IMR-90 (cell line): ENCODE results near the gene PPP3CA. TPM values are rescaled to one million over a fixed set of nuclear protein-coding genes. Genes with fewer than 3 reads are reported as not detected.
A peak's percentile ranks its signal among the peaks of the same experiment; 100 is the strongest.

ENCODE experiments used
- ATAC-seq: fragments of 200-7000 bp; cut with Tn5 transposase; 2 replicates; pipeline ENCODE4 v1.9.1; 2020; ENCODE audit warnings: low read depth, mild to moderate bottlenecking, moderate library complexity
- BruUV-seq: library from RNA; stranded (reverse); fragments of 400-500 nt; replicated peaks from 2 replicates; lab custom pipeline; 2021; lab: Mats Ljungman, UMichigan
- CTCF ChIA-PET: fragments of 300-600 bp; formaldehyde crosslinking; extraction: SDS; loops from one replicate; lab custom pipeline; 2021; ENCODE audit warnings: antibody characterized with exemption; lab: Yijun Ruan, JAX
- POLR2A ChIA-PET: fragments of 300-600 bp; sonication (Branson Sonifier 250); formaldehyde crosslinking; loops from one replicate; lab custom pipeline; 2022; ENCODE audit warnings: antibody characterized with exemption; ENCODE audit not compliant: unreplicated experiment; lab: Charles Lee
- DNase-seq: peaks from one replicate; pipeline ENCODE4 v3.0.0; 2013
- H2AFZ ChIP-seq: replicated peaks from 2 replicates; pipeline ENCODE3; 2013; ENCODE audit warnings: low read length, mild to moderate bottlenecking; ENCODE audit not compliant: poor library complexity
- H2AK5ac ChIP-seq: 2 replicates; pipeline ENCODE4 v1.6.1; 2013; ENCODE audit warnings: low read depth, low read length, inconsistent platforms
- H2AK9ac ChIP-seq: replicated peaks from 2 replicates; pipeline ENCODE3; 2013; ENCODE audit warnings: mild to moderate bottlenecking, low read depth, low read length, moderate library complexity; ENCODE audit not compliant: poor library complexity
- H2BK120ac ChIP-seq: 2 replicates; pipeline ENCODE4 v1.6.1; 2013; ENCODE audit warnings: low read depth, low read length, inconsistent platforms
- H2BK15ac ChIP-seq: 3 replicates; pipeline ENCODE4 v1.6.1; 2013; ENCODE audit warnings: low read depth, low read length, inconsistent platforms
- H2BK20ac ChIP-seq: 2 replicates; pipeline ENCODE4 v1.6.1; 2013; ENCODE audit warnings: low read depth, mild to moderate bottlenecking, inconsistent platforms, low read length, moderate library complexity
- H2BK5ac ChIP-seq: 2 replicates; pipeline ENCODE4 v1.6.1; 2013; ENCODE audit warnings: mild to moderate bottlenecking, low read depth, low read length, inconsistent platforms; ENCODE audit not compliant: poor library complexity, severe bottlenecking
- H3K14ac ChIP-seq: replicated peaks from 2 replicates; pipeline ENCODE4 v1.6.1; 2013; ENCODE audit warnings: low read depth, low read length, inconsistent platforms
- H3K18ac ChIP-seq: 2 replicates; pipeline ENCODE4 v1.6.1; 2013; ENCODE audit warnings: low read depth, low read length, control low read depth
- H3K23ac ChIP-seq: 2 replicates; pipeline ENCODE4 v1.6.1; 2013; ENCODE audit warnings: low read depth, low read length, inconsistent platforms
- H3K27ac ChIP-seq: 2 replicates; pipeline ENCODE4 v1.5.1; 2013; ENCODE audit warnings: mild to moderate bottlenecking, control low read depth, low read length; ENCODE audit not compliant: insufficient read depth
- H3K27me3 ChIP-seq: 2 replicates; pipeline ENCODE4 v1.6.1; 2013; ENCODE audit warnings: low read length; ENCODE audit not compliant: control insufficient read depth, insufficient read depth
- H3K36me3 ChIP-seq: 2 replicates; pipeline ENCODE4 v1.6.1; 2013; ENCODE audit warnings: low read length, mixed read lengths; ENCODE audit not compliant: control insufficient read depth, insufficient read depth
- H3K4ac ChIP-seq: 2 replicates; pipeline ENCODE4 v1.6.1; 2013; ENCODE audit warnings: low read depth, low read length, inconsistent platforms
- H3K4me1 ChIP-seq: 2 replicates; pipeline ENCODE4 v1.6.1; 2013; ENCODE audit warnings: low read length, mixed read lengths; ENCODE audit not compliant: control insufficient read depth, insufficient read depth
- H3K4me2 ChIP-seq: 2 replicates; pipeline ENCODE4 v1.6.1; 2013; ENCODE audit warnings: low read depth, mild to moderate bottlenecking, control low read depth, low read length, moderate library complexity
- H3K4me3 ChIP-seq: 2 replicates; pipeline ENCODE4 v1.5.1; 2013; ENCODE audit warnings: low read depth, mild to moderate bottlenecking, control low read depth, low read length, moderate library complexity; ENCODE audit not compliant: insufficient read depth
- H3K56ac ChIP-seq: 2 replicates; pipeline ENCODE4 v1.6.1; 2013; ENCODE audit warnings: low read length, inconsistent platforms; ENCODE audit not compliant: insufficient read depth; ENCODE audit errors: extremely low read depth
- H3K79me1 ChIP-seq, 2 experiments: 2 replicates each; pipeline ENCODE4 v1.6.1; 2013; ENCODE audit warnings: low read length in 2 of 2, inconsistent platforms in 1 of 2, low read depth in 1 of 2
- H3K9ac ChIP-seq: 2 replicates; pipeline ENCODE4 v1.6.1; 2013; ENCODE audit warnings: low read depth, low read length, control low read depth
- H3K9me1 ChIP-seq: 2 replicates; pipeline ENCODE4 v1.6.1; 2013; ENCODE audit warnings: low read length, inconsistent platforms; ENCODE audit not compliant: insufficient read depth
- H3K9me3 ChIP-seq: 2 replicates; pipeline ENCODE4 v1.6.1; 2013; ENCODE audit warnings: low read length; ENCODE audit not compliant: control insufficient read depth, insufficient read depth
- H4K20me1 ChIP-seq: 2 replicates; pipeline ENCODE4 v1.6.1; 2013; ENCODE audit warnings: low read length, inconsistent platforms; ENCODE audit not compliant: insufficient read depth
- H4K5ac ChIP-seq: 2 replicates; pipeline ENCODE4 v1.6.1; 2013; ENCODE audit warnings: mild to moderate bottlenecking, low read depth, low read length, control low read depth
- H4K8ac ChIP-seq, 2 experiments: 2 replicates each; pipeline ENCODE4 v1.6.1; 2013; ENCODE audit warnings: low read depth in 2 of 2, low read length in 2 of 2, control low read depth in 1 of 2, inconsistent platforms in 1 of 2
- H4K91ac ChIP-seq: 2 replicates; pipeline ENCODE4 v1.6.1; 2013; ENCODE audit warnings: low read depth, low read length, inconsistent platforms; ENCODE audit not compliant: insufficient read depth
- BHLHE40 ChIP-seq: fragments of 150-350 bp; IDR thresholded peaks from 2 replicates; pipeline ENCODE4 v1.6.1; 2016; ENCODE audit warnings: mild to moderate bottlenecking, low read depth, low read length
- CEBPB ChIP-seq: IDR thresholded peaks from 2 replicates; pipeline ENCODE4 v1.6.1; 2012; ENCODE audit warnings: low read depth, low read length, improper control_type of control experiment
- CHD1 ChIP-seq: IDR thresholded peaks from 2 replicates; pipeline ENCODE4 v1.6.1; 2012; ENCODE audit warnings: low read depth, low read length, improper control_type of control experiment
- FOS ChIP-seq: fragments of 150-350 bp; IDR thresholded peaks from 2 replicates; pipeline ENCODE4 v1.6.1; 2016; ENCODE audit warnings: low read depth, low read length
- MAFK ChIP-seq: IDR thresholded peaks from 2 replicates; pipeline ENCODE4 v1.6.1; 2012; ENCODE audit warnings: low read depth, low read length, improper control_type of control experiment
- MAZ ChIP-seq: IDR thresholded peaks from 2 replicates; pipeline ENCODE4 v1.6.1; 2012; ENCODE audit warnings: low read depth, mild to moderate bottlenecking, low read length, improper control_type of control experiment, moderate library complexity, borderline replicate concordance
- MXI1 ChIP-seq: IDR thresholded peaks from 2 replicates; pipeline ENCODE4 v1.6.1; 2012; ENCODE audit warnings: low read depth, mild to moderate bottlenecking, low read length, moderate library complexity, borderline replicate concordance
- NFE2L2 ChIP-seq: fragments of 150-350 bp; IDR thresholded peaks from 2 replicates; pipeline ENCODE4 v1.6.1; 2016; ENCODE audit warnings: low read depth, mild to moderate bottlenecking, low read length
- POLR2A ChIP-seq: IDR thresholded peaks from 2 replicates; pipeline ENCODE4 v1.6.1; 2012; ENCODE audit warnings: mild to moderate bottlenecking, low read depth, low read length
- RAD21 ChIP-seq: IDR thresholded peaks from 2 replicates; pipeline ENCODE4 v1.6.1; 2012; ENCODE audit warnings: low read length, improper control_type of control experiment
- RCOR1 ChIP-seq: IDR thresholded peaks from 2 replicates; pipeline ENCODE4 v1.6.1; 2012; ENCODE audit warnings: mild to moderate bottlenecking, low read length, improper control_type of control experiment; ENCODE audit not compliant: insufficient replicate concordance
- RFX5 ChIP-seq: IDR thresholded peaks from 2 replicates; pipeline ENCODE4 v1.8.0; 2012; ENCODE audit warnings: low read depth, mild to moderate bottlenecking, low read length, moderate library complexity
- SMC3 ChIP-seq: fragments of 150-350 bp; IDR thresholded peaks from 2 replicates; pipeline ENCODE4 v1.6.1; 2016; ENCODE audit warnings: low read depth, mild to moderate bottlenecking, antibody characterized with exemption, low read length, moderate library complexity
- WGBS, 2 experiments: methylation state at CpG; one replicate each; pipeline versions ENCODE4 v1.1.5 to v1.1.7; 2013; ENCODE audit warnings: missing lambda C conversion rate in 2 of 2; ENCODE audit not compliant: insufficient read length in 1 of 2; ENCODE audit errors: extremely low coverage in 2 of 2; 5-methylcytosine and 5-hydroxymethylcytosine counted together
- dilution Hi-C: fragments of 300-500 bp; cut with HindIII; formaldehyde crosslinking; loops from one replicate; pipeline ENCODE4 v1.14.3; 2018; ENCODE audit warnings: low sequenced_read_pairs; ENCODE audit not compliant: unreplicated experiment
- in situ Hi-C: fragments of 300-500 bp; cut with MboI; formaldehyde crosslinking; loops from 3 replicates; pipeline ENCODE4 v1.14.3; 2019; ENCODE audit warnings: low sequenced_read_pairs, inconsistent platforms, mixed read lengths
- intact Hi-C: fragments of 100-400 bp; cut with micrococcal nuclease; formaldehyde crosslinking; loops from 2 replicates; pipeline ENCODE4 v1.10.0; 2022
- polyA plus RNA-seq, 3 experiments: library from polyadenylated mRNA; depleted of rRNA; stranded (reverse); fragments of >200 nt; gene quantifications; 2 replicates each; pipeline ENCODE4 v1.2.3, GENCODE V29; 2012; ENCODE audit warnings: low replicate concordance in 1 of 3
- total RNA-seq: library from RNA; depleted of rRNA; stranded (reverse); fragments of >200 nt; gene quantifications from 2 replicates; pipeline ENCODE4 v1.2.3, GENCODE V29; 2012
- TF ChIP-seq, protein P1 (sequence below): conservative IDR thresholded peaks from 2 replicates; pipeline ENCODE4 v1.5.1; 2012; ENCODE audit warnings: mild to moderate bottlenecking, low read depth, low read length, improper control_type of control experiment
- TF ChIP-seq, protein P2 (sequence below): fragments of 150-350 bp; IDR thresholded peaks from 2 replicates; pipeline ENCODE4 v1.6.1; 2016; ENCODE audit warnings: low read depth, mild to moderate bottlenecking, low read length, moderate library complexity, borderline replicate concordance
- TF ChIP-seq, protein P3 (sequence below): fragments of 150-350 bp; IDR thresholded peaks from 2 replicates; pipeline ENCODE4 v1.6.1; 2017; ENCODE audit warnings: mild to moderate bottlenecking, antibody characterized with exemption, low read length, low read depth

PPP3CA gene
- total and polyA plus RNA-seq, 2 of the 4 experiments (the other 2 are of a cell fraction), result 14.5 to 48.6 TPM

DNA sequence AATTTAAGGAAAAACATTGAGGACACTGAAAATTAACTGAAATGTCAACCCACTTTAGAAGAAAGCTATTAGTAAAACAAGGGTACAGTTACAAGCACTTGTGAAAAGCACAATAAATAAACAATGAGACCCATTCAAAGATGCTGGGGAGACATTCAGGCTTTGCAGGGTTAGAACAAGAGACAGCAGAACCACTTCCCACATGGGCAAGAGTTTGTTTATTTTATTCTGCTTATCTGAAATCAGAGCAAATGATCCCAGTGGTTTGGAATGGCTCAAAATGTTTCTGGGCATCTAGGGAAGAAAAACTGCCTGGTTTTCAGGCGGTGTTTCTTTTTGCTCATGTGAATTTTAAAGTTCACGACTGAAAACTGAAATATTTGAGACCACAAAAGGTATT is 42.4 kb downstream of the PPP3CA start:
- no peak overlapping the region for H3K4ac ChIP-seq
- H3K14ac ChIP-seq, result no peak overlapping the region
- H3K18ac ChIP-seq, result no peak overlapping the region
- no peak overlapping the region for H3K9ac ChIP-seq
- peaks cover 7% of the 10 kb centered on the region for H3K4me1 ChIP-seq
- CTCF ChIA-PET, result no interaction called here
- H2AK5ac ChIP-seq, result no peak overlapping the region
- H3K4me2 ChIP-seq, result peak overlapping the region; percentile 68
- no peak overlapping the region for H3K27ac ChIP-seq
- no peak overlapping the region for H4K8ac ChIP-seq
- H4K5ac ChIP-seq, result no peak overlapping the region
- in situ Hi-C loops, result no loop called here
- H3K27me3 ChIP-seq, result no peaks in the 10 kb centered on the region
- no peak overlapping the region for H4K91ac ChIP-seq
- peaks cover 23% of the 10 kb centered on the region; the same call in 1 of the 2 replicates for H4K20me1 ChIP-seq
- no TSS peak for BruUV-seq
- DNase-seq (peak; percentile 63), ATAC-seq (peak; percentile 80)
- no peak overlapping the region for H2AK9ac ChIP-seq
- POLR2A ChIA-PET, result no interaction called here
- intact Hi-C loops, result no loop called here
- H3K79me1 ChIP-seq, result peaks cover 15 to 62% of the 10 kb centered on the region in 2 experiments
- no peaks in the 10 kb centered on the region for H3K9me3 ChIP-seq
- H3K9me1 ChIP-seq, result peaks cover 5% of the 10 kb centered on the region; the same call in 1 of the 2 replicates
- no peak overlapping the region for H3K4me3 ChIP-seq
- no peak for TF ChIP-seq CEBPB
- TF ChIP-seq, protein P1, sequence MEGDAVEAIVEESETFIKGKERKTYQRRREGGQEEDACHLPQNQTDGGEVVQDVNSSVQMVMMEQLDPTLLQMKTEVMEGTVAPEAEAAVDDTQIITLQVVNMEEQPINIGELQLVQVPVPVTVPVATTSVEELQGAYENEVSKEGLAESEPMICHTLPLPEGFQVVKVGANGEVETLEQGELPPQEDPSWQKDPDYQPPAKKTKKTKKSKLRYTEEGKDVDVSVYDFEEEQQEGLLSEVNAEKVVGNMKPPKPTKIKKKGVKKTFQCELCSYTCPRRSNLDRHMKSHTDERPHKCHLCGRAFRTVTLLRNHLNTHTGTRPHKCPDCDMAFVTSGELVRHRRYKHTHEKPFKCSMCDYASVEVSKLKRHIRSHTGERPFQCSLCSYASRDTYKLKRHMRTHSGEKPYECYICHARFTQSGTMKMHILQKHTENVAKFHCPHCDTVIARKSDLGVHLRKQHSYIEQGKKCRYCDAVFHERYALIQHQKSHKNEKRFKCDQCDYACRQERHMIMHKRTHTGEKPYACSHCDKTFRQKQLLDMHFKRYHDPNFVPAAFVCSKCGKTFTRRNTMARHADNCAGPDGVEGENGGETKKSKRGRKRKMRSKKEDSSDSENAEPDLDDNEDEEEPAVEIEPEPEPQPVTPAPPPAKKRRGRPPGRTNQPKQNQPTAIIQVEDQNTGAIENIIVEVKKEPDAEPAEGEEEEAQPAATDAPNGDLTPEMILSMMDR, result no peak
- no peak for TF ChIP-seq RFX5
- TF ChIP-seq NFE2L2, result no peak
- TF ChIP-seq CHD1, result no peak
- TF ChIP-seq FOS, result no peak
- no peak for TF ChIP-seq RAD21
- TF ChIP-seq RCOR1, result no peak
- TF ChIP-seq, protein P2, sequence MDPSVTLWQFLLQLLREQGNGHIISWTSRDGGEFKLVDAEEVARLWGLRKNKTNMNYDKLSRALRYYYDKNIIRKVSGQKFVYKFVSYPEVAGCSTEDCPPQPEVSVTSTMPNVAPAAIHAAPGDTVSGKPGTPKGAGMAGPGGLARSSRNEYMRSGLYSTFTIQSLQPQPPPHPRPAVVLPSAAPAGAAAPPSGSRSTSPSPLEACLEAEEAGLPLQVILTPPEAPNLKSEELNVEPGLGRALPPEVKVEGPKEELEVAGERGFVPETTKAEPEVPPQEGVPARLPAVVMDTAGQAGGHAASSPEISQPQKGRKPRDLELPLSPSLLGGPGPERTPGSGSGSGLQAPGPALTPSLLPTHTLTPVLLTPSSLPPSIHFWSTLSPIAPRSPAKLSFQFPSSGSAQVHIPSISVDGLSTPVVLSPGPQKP, result no peak
- TF ChIP-seq BHLHE40, result no peak
- no peak for TF ChIP-seq MAZ
- no peak for TF ChIP-seq MXI1
- no peak for TF ChIP-seq MAFK
- no peak for TF ChIP-seq SMC3
- TF ChIP-seq POLR2A, result no peak
- TF ChIP-seq, protein P3, sequence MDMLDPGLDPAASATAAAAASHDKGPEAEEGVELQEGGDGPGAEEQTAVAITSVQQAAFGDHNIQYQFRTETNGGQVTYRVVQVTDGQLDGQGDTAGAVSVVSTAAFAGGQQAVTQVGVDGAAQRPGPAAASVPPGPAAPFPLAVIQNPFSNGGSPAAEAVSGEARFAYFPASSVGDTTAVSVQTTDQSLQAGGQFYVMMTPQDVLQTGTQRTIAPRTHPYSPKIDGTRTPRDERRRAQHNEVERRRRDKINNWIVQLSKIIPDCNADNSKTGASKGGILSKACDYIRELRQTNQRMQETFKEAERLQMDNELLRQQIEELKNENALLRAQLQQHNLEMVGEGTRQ, result no peak
- no peak overlapping the region for H3K23ac ChIP-seq
- dilution Hi-C loops, result no loop called here
- no peaks in the 10 kb centered on the region for H3K36me3 ChIP-seq
- H2BK20ac ChIP-seq, result no peak overlapping the region
- no peak overlapping the region for H2BK15ac ChIP-seq
- H2BK120ac ChIP-seq, result no peak overlapping the region
- WGBS, 2 experiments, result no CpG with 5 or more reads among the region's 2 CpGs
- H2BK5ac ChIP-seq, result no peak overlapping the region
- no peak overlapping the region for H2AFZ ChIP-seq
- H3K56ac ChIP-seq, result no peak overlapping the region
